ENCODE data around the gene PREP.

GRCh38 chr6:105250533-105250932, 152.3 kb downstream of the PREP start:
- TF ChIP-seq CBX8 (IDR thresholded peaks at IDR 0.05; ENCODE audit: borderline replicate concordance, low read depth, low read length): no peak
- TF ChIP-seq HDAC6 (IDR thresholded peaks at IDR 0.05; ENCODE audit: low read depth, low read length): no peak
- TF ChIP-seq KDM4A (IDR thresholded peaks at IDR 0.05; ENCODE audit: low read depth, low read length, severe bottlenecking): no peak
- no peak for TF ChIP-seq CTCF (IDR thresholded peaks at IDR 0.05; ENCODE audit: control extremely low read depth in 1 of 3, insufficient read depth in 1 of 3, low read depth in 1 of 3, low read length in 3 of 3)
- no peak for TF ChIP-seq FOSL1 (IDR thresholded peaks at IDR 0.05; ENCODE audit: insufficient read depth, low read depth, low read length)
- TF ChIP-seq POLR2A (IDR thresholded peaks at IDR 0.05; ENCODE audit: control extremely low read depth in 1 of 2, low read depth in 2 of 2, low read length in 2 of 2): no peak

Measured in H1 (cell line).